Measurements from ENCODE around the gene AATK.

AATK gene

DNA sequence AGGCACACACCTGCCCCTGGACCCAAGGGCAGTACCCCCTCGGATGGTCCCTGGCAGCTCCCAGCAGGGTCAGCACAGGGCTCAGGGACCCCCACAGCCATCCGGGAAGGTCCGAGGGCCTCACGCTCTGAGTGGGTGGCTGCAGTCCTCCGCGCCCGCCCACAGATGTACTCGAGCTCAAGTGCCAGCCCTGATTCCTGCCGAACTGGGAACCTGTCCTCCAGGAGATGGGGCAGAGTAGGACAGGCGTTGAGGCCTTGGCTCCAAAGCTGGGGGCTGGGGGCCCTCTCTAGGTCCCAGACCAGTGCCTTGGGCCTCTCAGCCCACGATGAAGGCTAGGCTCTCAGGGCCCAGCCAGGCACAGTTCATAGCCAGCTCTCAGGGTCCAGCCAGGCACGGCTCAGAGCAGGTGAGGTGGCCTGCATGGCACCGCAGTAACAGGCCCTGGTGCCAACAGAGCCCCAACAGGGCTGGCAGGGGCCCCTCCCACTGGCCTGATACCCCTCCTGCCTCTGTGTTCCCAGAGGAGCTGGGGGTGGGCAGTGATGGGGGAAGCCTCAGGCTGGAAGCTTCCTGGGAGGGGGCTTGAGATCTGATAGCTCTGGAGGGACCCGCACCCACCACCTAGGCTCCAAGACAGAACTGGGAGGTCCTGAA is 36.2 kb downstream of the AATK start:
- in situ Hi-C loops (cut with HindIII; ENCODE audit: low sequenced_read_pairs), result no loop called here

GRCh38 chr17:81129289-81129688 is 36.7 kb downstream of the AATK start:
- in situ Hi-C loops (cut with HindIII; ENCODE audit: low sequenced_read_pairs), result no loop called here

DNA sequence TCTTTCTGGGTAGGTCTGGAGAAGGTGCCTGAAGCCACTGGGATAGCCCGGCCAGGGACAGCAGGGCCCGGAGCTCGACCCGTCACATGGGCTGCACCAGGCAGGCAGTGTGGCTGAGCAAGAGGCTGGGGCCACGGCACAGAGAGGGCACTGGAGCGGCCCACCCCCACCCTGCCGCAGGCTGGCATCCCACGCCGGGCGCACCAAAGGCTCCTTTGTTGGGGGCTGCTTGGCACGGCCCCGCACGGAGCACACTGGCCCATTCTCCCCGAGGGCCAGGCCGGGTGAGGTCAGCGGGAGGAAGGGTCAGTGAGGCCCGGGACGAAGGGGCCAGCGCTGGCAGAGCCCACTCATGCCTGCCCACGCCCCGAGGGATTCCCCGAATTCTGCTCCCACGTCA is 37.2 kb downstream of the AATK start:
- in situ Hi-C loops (cut with HindIII; ENCODE audit: low sequenced_read_pairs), result no loop called here

- in situ Hi-C loops (cut with HindIII; ENCODE audit: low sequenced_read_pairs), result no loop called here
These were observed 37.7 kb downstream of the AATK start for GRCh38 chr17:81128338-81128737.

DNA sequence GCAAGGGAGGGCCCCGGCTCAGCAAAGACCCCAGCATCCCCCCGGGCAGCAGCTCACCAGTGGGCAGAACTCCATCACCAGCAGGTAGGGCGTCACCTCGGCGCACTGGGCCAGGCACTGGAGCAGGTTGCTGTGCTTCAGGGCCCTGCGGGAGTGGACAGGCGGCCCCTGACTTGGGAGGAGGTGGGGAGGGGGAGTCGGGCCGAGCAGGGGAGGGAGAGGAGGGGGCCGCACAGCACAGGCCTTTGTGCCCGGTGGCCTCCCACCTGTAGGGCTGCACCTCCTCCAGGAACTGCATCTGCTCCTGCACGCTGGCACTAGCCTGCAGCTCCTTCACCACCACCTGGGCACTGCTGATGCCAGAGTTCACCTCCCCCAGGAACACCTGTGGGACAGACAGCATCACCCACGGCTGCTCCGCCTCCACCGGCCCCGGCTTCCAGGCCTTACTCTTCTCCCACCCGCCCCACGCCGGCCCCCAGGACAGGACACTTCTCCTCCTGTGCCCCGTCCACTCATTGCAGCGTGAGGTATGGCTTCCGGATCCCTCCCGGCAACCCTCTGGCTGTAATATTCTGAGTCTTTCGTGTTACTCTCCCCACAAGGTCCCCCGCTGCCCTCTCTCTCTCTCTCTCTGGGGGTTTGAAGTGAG is 38.4 kb downstream of the AATK start:
- in situ Hi-C loops (cut with HindIII; ENCODE audit: low sequenced_read_pairs), result no loop called here

GRCh38 chr17:81127133-81127455 is 38.9 kb downstream of the AATK start:
- in situ Hi-C loops (cut with HindIII; ENCODE audit: low sequenced_read_pairs), result no loop called here

DNA sequence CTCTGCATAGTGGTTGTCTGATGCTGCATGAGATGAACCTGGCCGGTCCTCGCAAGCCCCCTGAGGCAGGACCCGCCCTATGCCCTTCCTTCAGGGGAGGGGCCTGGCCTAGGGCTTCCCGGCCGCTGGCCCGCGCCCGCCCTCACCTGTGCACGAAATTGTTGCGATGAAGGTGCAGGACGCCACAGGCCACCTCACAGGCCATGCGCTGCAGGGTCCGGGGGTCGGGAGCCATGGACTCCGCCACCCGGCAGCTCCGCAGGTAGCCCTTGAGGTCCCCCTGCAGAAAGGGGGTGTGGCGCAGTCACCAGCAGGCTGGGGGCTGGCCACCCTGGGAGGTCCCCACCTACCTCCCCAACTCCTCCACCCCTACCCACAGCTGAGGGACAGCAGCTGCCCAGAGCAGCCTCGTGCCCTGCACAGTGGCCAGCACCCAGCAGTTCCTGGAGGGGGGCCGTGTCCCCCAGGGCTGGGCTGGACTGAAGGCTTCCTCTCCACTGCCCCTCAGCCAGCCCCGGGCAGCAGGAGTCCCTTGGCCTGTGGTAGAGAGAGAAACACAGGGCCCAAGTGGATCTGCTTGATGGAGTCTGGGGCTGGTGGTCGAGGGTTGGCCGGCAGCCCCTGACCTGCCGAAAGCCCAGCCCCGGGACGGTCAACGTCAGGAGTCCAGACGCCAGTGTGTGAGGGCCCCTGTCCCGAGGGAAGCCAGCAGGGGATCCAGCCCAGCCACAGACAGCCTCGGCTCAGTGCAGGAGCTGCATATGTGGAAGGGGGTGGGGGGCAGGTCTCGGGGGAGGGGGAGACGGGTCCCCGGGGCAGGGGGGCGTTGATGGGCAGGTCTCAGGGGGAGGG is 39.5 kb downstream of the AATK start:
- in situ Hi-C loops (cut with HindIII; ENCODE audit: low sequenced_read_pairs), result no loop called here

- in situ Hi-C loops (cut with HindIII; ENCODE audit: low sequenced_read_pairs), result no loop called here
These were observed 40.4 kb downstream of the AATK start for GRCh38 chr17:81125573-81126081.

GRCh38 chr17:81124377-81124776 is 41.6 kb downstream of the AATK start:
- in situ Hi-C loops (cut with HindIII; ENCODE audit: low sequenced_read_pairs), result loop anchor here (5.0 kb wide), 1 partner anchor 87 kb away; the partner anchor contains the start of gene BAIAP2

DNA sequence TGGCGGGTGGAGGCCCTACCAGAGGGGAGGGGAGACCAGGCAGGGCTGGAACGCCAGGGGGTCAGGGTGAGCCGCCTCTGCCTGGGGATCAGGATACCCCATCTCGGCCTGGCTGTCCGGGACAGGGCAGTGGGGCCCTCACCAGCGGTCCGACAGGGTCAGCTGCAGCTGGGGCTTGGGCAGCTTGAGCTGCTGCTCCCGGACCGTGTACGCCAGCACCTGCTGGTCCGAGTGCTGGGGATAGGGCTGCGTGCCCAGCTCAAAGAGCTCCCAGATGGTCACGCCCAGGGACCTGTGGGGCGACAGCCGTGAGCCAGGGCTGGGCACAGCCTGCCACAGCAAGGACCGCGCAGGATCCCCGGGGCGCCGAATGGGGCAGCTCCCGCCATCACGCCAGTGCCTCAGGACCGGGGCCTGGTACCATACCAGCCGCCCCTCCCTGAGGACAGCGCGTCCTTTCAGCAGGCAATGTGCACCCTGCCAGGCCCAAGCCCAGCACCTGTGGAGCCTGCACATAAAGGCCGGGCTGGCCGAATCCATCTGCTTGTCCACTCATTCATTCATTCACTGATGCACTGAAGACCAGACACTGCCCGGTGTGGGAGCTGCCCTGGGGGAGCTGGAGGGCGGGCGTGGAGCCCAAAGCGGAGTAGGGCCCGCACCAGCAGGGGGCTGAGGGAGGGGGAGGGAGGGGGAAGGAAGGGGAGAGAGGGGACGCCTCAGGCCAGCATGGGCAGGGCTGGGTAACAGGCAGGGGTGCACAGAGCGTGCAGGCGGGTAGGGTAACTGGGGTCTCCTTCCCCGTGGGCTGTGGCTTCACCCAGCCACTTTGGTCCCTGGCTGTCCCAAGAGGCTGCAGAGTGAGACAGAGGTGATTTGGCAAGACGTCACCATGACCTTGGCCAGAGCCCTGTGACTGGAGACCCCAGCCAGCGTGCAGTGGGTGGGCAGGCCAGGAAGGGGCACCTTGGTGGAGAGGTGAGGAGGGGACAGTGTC is 42.7 kb downstream of the AATK start:
- in situ Hi-C loops (cut with HindIII; ENCODE audit: low sequenced_read_pairs), result loop anchor here (5.0 kb wide), 1 partner anchor 86 kb away; the partner anchor contains the start of gene BAIAP2

DNA sequence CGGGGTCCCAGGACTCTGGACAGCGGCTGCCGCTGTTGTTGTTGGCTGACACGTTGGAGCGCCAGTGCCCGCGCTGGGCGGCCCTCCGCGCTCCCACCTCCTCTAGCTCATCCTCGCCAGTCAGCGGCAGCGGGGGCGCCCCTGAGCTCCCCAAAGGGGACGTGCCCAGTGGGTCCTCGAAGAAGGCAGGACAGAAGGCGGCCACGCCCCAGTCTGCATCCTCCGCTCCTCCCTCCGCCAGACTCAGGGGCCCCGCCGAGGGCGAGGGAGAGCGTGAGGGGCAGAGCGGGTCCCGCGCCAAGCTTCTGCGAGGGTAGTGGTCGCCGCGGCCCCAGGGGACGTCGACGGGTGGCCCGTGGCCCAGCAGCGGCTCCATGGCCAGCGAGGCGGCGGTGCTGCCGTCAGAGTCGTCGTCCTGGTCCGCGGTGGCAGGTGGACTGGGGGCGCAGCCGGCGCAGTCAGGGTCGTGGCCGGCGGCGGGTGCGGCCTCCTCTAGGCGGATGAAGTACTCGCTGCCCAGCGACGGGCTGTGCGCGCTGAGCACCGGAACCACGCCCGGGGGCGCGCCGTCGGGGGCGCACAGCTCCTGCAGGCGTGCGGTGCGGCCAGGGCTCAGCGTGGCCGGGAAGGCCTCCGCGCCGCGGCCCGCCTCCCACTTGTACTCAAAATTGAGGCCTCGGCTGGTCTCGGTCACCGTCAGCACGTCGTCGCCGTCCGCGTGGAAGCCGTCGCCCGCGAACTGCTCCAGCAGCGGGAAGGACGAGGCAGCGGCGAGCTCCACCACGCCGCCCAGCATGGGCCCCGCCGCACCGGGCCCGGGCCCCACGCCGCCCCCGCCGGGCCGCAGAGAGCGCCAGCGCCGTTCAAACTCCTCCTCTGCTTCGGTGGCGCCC is 43.9 kb downstream of the AATK start:
- in situ Hi-C loops (cut with HindIII; ENCODE audit: low sequenced_read_pairs), result loop anchor here (5.0 kb wide), 1 partner anchor 85 kb away; the partner anchor contains the start of gene BAIAP2

DNA sequence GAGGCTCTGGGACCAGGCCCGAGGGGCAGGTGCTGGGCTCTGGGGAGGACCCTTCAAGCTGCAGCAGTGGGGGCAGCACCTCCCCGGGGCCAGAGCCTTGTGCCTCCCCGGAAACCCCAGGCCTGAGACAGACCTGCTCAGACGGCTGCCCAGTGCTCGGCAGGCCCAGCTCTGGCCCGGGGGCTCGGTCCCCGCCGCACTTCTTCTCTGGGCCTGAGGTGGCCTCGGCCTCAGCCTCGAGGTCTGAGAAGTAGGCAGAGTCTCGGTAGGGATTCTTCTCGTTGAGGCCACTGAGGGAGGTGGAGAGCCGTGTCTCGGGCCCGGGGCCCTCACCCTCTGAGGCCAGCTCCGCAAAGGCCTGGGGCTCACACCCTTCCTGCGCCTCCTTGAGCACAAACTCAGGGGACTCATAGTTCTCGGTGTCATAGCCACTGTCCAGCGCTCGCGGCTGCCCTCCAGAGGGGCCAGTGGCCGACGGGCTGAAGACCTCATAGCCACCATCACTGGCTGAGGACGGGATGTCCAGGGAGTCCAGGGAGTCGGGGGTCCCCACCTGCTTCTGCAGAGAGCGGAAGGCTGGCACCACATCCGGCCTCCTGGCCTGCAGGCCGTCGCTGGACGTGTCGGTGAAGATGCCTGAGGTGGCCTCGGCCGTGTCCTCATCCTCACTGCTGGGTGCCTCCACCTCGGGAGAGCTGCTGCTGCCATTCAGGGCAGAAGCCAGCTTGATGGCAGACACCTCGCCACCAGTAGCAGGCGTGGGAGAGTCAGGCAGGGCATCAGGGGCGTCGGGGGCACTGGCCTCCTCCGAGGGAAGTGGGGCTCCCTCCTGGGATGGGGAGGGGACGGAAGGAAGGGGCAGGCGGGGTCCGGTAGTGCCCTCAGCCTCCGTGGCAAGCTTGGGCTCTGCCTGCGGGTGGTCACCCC is 45.1 kb downstream of the AATK start:
- in situ Hi-C loops (cut with HindIII; ENCODE audit: low sequenced_read_pairs), result loop anchor here (5.0 kb wide), 1 partner anchor 84 kb away; the partner anchor contains the start of gene BAIAP2

GRCh38 chr17:81120149-81120484 is 45.9 kb downstream of the AATK start:
- in situ Hi-C loops (cut with HindIII; ENCODE audit: low sequenced_read_pairs), result loop anchor here (5.0 kb wide), 1 partner anchor 83 kb away; the partner anchor contains the start of gene BAIAP2

- in situ Hi-C loops (cut with HindIII; ENCODE audit: low sequenced_read_pairs), result loop anchor here (5.0 kb wide), 1 partner anchor 82 kb away; the partner anchor contains the start of gene BAIAP2
These were observed 46.5 kb downstream of the AATK start for GRCh38 chr17:81119223-81120148.

DNA sequence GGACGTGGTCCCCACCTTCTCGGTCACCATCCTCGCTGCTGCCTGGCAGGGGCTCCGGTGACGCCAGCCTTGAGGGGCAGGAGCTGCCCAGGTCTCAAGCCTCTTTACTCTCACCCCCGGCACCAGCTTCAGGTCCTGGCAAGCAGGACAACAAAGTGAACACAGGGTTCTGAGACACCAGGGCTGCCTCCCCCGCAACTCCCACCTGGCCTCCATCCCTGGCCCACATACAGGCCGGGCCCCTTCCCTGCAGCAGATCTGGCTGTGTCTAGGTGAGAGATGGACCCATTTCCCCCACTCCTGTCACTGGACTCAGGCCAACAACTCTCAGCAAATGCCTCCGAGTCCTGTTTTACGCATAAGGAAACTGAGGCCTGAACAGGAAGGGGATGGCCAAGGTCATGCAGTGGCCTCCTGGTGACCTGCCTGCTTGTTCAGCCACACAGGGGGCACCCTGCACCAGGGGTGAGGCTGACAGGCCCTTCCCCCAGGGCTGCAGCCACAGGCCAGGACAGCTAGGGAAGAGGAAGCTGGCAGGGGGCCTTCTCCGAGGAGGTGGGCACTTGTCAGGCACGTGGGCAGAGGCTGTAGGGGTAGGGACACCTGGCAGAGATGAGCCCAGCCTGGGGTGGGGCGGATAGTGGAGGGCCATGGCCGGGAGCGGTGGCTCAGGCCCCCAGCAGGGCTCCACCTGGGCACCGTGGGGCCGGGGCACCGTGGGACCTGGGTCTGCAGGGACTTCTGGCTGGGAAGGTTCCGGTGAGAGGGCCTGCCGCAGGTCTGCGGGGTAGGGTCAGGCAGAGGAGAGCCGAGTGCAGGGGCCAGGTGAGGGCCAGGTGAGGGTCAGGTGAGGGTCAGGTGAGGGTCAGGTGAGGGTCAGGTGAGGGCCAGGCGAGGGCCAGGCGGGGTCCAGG is 47.5 kb downstream of the AATK start:
- in situ Hi-C loops (cut with HindIII; ENCODE audit: low sequenced_read_pairs), result no loop called here

DNA sequence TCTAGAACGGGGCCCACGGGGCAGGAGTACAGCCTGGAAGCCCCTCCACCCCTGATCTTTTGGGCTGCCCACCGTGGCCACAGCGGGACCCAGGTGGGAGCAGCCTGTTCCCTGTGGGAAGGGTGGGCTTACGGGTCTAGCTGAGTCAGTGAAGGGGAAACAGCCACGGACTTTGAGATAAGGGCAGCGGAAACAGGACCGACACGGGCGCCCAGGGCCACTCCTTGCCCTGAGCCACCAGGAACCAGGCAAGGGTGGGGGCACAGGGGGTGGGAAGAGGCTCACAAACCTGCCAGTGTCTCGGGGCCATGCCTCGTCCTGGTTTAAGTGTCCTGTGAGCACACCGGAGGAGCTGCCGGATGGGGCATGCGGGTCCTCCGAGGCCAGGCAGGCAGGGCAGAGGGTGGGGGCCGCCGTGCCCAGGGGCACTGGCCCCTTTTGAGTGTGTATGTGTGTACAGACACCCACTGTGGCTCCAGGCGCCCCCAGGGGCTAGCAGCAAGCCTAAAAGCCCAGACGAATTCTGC is 48.3 kb downstream of the AATK start:
- in situ Hi-C loops (cut with HindIII; ENCODE audit: low sequenced_read_pairs), result no loop called here

Measured in DLD1 (cell line).